Measurements from ENCODE around the gene TEX13B. TPM values are rescaled to one million over a fixed set of nuclear protein-coding genes. Genes with fewer than 3 reads are reported as not detected.

TEX13B gene, protein sequence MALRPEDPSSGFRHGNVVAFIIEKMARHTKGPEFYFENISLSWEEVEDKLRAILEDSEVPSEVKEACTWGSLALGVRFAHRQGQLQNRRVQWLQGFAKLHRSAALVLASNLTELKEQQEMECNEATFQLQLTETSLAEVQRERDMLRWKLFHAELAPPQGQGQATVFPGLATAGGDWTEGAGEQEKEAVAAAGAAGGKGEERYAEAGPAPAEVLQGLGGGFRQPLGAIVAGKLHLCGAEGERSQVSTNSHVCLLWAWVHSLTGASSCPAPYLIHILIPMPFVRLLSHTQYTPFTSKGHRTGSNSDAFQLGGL
- total RNA-seq, result not detected in 2 replicates

GRCh38 chrX:107982356-107982755, at the start of gene TEX13B:
Gene TEX13B (minus strand): TSS chrX:107982370. CDS start chrX:107982127, 243 bp downstream.

Other genes with a start within 250 kb of the TEX13B start
- 202 and 367 TPM in 2 replicates for gene TSC22D3, start 206.6 kb downstream of the TEX13B start, total RNA-seq
- gene NCBP2L, start 204.6 kb downstream of the TEX13B start, total RNA-seq, result not detected in 2 replicates
- 9.9 and 14.5 TPM in 2 replicates for gene MID2, start 156.5 kb downstream of the TEX13B start, total RNA-seq
- 0.43 TPM in 1 of 2 replicates, not detected in the other for gene VSIG1, start 62.7 kb upstream of the TEX13B start, total RNA-seq
- 42.8 and 50.9 TPM in 2 replicates for gene PSMD10, start 109.2 kb upstream of the TEX13B start, total RNA-seq
- 5.5 and 7.1 TPM in 2 replicates for gene ATG4A, start 109.4 kb upstream of the TEX13B start, total RNA-seq

All from pericardium fibroblast (primary cell).